ENCODE measurements around the gene ASB12.

ASB12 gene

GRCh38 chrX:64196606-64197005 lies 33.8 kb downstream of the ASB12 start:
- no peak overlapping the region for H3K4me3 ChIP-seq (ENCODE audit: low read depth, low read length)
- TF ChIP-seq CTCF (IDR thresholded peaks at IDR 0.05; ENCODE audit: low read depth, low read length), result no peak
- DNase-seq (ENCODE audit: low read depth, low spot score), result no peak
- in situ Hi-C loops (cut with HindIII; ENCODE audit: low sequenced_read_pairs), result no loop called here

- in situ Hi-C loops (cut with HindIII; ENCODE audit: low sequenced_read_pairs), result no loop called here
- no peak for TF ChIP-seq CTCF (IDR thresholded peaks at IDR 0.05; ENCODE audit: low read depth, low read length)
- no peak overlapping the region for H3K4me3 ChIP-seq (ENCODE audit: low read depth, low read length)
- DNase-seq (ENCODE audit: low read depth, low spot score), result no peak
These were observed 34.5 kb downstream of the ASB12 start for GRCh38 chrX:64195862-64196261.

- TF ChIP-seq CTCF (IDR thresholded peaks at IDR 0.05; ENCODE audit: low read depth, low read length), result no peak
- H3K4me3 ChIP-seq (ENCODE audit: low read depth, low read length), result no peak overlapping the region
- no peak for DNase-seq (ENCODE audit: low read depth, low spot score)
- in situ Hi-C loops (cut with HindIII; ENCODE audit: low sequenced_read_pairs), result no loop called here
These were observed 37.7 kb downstream of the ASB12 start for GRCh38 chrX:64192673-64193072.

DNA sequence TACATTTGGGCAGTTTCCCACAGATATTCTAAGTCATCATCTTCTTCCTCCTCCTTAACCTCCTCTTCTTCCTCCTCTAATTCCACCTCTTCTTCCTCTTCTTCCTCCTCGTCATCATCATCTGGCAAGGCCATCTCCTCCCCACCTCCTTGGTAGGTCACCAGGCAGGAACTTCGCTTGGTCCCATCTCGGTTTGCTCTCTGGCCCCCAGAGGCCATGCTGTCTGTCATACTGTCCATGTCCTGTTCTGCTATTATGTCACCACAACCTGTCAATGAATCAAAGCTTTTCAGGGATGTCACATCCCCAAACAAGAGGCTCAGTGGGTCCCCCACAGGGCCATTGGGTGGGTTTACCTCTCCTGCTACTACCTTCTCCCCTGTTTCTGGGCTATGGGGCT lies 38.4 kb downstream of the ASB12 start:
- no peak for DNase-seq (ENCODE audit: low read depth, low spot score)
- in situ Hi-C loops (cut with HindIII; ENCODE audit: low sequenced_read_pairs), result no loop called here
- TF ChIP-seq CTCF (IDR thresholded peaks at IDR 0.05; ENCODE audit: low read depth, low read length), result no peak
- H3K4me3 ChIP-seq (ENCODE audit: low read depth, low read length), result no peak overlapping the region

DNA sequence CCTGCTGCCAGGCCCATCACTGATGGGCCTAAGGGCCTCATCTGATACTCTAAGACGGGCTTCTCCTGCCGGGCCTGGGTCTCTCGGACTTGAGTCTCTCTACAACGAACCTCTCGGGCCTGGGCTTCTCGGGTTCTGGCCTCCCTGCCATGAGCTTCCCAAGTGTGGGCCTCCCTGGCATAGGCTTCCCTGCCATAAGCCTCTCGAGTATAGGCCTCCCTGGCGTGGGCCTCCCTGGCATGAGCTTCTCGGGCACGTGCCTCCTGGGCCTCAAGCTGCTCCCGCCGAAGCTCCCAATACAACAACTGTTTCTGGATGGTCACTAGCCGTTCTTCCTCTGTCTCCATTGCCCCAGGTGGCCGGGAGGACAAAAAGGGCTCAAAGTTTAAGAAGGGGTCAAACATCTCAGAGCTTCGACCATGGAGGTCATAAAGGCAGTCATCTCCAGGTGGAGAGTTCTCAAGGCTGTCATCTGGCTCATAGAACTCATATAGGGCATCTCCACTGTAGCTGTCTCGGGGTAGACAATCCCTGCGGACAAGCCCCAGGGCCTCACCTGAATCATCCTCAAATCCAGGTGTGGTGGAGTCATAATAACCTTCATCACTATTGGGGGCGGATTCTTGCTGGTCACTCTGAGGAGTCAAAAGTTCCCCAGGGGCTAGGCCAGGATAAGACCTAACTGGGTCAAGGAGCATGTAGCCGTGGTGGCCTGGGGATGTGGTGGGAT lies 39.0 kb downstream of the ASB12 start:
- TF ChIP-seq CTCF (IDR thresholded peaks at IDR 0.05; ENCODE audit: low read depth, low read length), result no peak
- H3K4me3 ChIP-seq (ENCODE audit: low read depth, low read length), result no peak overlapping the region
- in situ Hi-C loops (cut with HindIII; ENCODE audit: low sequenced_read_pairs), result no loop called here
- DNase-seq (ENCODE audit: low read depth, low spot score), result no peak

DNA sequence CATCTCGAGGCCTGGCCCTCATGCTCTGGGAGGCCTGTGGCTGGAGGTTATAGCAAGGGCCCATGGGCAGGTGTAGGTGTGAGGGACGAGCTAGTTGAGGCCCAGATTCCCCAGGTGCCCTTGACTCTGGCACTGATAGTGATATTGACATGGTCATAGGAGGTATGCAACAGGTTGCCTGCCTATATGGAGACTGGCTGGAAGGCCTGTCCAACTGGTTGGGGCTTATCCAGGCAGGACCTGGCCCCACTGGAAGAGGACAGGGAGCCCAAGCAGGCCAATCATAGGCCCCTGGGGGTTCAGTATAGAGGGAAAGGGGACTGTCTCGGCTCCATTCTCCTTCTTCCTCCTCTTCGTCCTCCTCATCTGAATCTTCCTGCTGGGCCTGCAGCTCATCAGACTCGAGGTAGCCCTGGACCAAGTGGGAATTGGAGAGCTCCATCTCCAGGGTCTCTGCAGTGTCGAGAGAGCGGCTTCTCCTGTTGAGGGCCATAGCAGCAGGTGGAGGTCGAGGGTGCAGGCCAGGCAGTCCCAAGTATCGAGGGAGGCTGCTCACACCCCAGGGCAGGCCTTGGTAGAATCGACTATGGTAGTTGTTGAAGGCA lies 40.2 kb downstream of the ASB12 start:
- in situ Hi-C loops (cut with HindIII; ENCODE audit: low sequenced_read_pairs), result no loop called here
- no peak for DNase-seq (ENCODE audit: low read depth, low spot score)
- no peak for TF ChIP-seq CTCF (IDR thresholded peaks at IDR 0.05; ENCODE audit: low read depth, low read length)
- H3K4me3 ChIP-seq (ENCODE audit: low read depth, low read length), result no peak overlapping the region

Data from astrocyte of the spinal cord (primary cell).